GM13976 (cell line): ENCODE measurements around the gene PRKG1.

Experiments used
- DNase-seq: peaks from one replicate; pipeline ENCODE4 v3.0.0; 2012; ENCODE audit warnings: low spot score
- CTCF ChIP-seq: IDR thresholded peaks from 2 replicates; pipeline ENCODE4 v1.5.1; 2012; ENCODE audit warnings: borderline replicate concordance, mild to moderate bottlenecking; ENCODE audit not compliant: insufficient read depth; ENCODE audit errors: extremely low read depth, missing control alignments, control extremely low read depth
- in situ Hi-C: fragments of 300-500 bp; cut with MboI; formaldehyde crosslinking; loops from one replicate; pipeline ENCODE4 v1.12.0; 2022; ENCODE audit warnings: low sequenced_read_pairs, mixed read lengths, inconsistent platforms; ENCODE audit not compliant: unreplicated experiment

Gene PRKG1

GRCh38 chr10:52110576-52110975 is 1036.3 kb downstream of the PRKG1 start:
- DNase-seq = no peak
- in situ Hi-C loops = no loop called here
- no peak for TF ChIP-seq CTCF

GRCh38 chr10:52111101-52111891 is 1037.0 kb downstream of the PRKG1 start:
- no peak for TF ChIP-seq CTCF
- no peak for DNase-seq
- in situ Hi-C loops = no loop called here

- in situ Hi-C loops = no loop called here
- TF ChIP-seq CTCF = no peak
- no peak for DNase-seq
Observed at GRCh38 chr10:52115823-52116222, 1041.5 kb downstream of the PRKG1 start.

- no peak for DNase-seq
- no peak for TF ChIP-seq CTCF
- in situ Hi-C loops = no loop called here
Observed at GRCh38 chr10:52119507-52119906, 1045.2 kb downstream of the PRKG1 start.

- no peak for TF ChIP-seq CTCF
- in situ Hi-C loops = no loop called here
- DNase-seq = no peak
Observed at GRCh38 chr10:52121688-52122087, 1047.4 kb downstream of the PRKG1 start.

- no peak for DNase-seq
- in situ Hi-C loops = no loop called here
- TF ChIP-seq CTCF = no peak
Observed at GRCh38 chr10:52128056-52128683, 1053.9 kb downstream of the PRKG1 start.
